ENCODE results near the gene TNS1. TPM values are rescaled to one million over a fixed set of nuclear protein-coding genes. Genes with fewer than 3 reads are reported as not detected.

TNS1 gene
- total and polyA plus RNA-seq, 10 of the 15 experiments (the other 5 are each of a cell fraction or from before 2014, with no cell fraction given): 0.05 to 0.44 TPM; not detected in 8

DNA sequence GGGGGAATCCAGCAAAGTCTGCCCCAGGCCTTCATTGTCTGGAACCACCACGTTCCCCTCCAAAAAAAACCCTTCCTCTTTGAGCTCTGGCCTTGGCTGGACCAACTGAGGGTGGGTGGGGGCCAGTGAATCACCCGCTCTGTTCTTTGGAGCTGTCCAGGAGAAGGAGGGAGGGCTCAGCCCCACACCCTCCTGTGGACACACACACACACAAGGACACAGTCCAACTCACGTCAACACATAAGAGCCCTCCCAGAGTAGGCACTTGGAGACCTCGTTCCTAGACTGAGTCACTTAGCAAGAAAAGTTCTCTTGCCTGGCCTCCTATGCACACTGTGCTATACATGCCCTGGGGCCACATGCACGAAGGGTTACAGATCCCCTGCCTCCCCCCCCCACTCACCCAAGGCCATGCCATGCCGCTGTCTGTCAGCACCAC is 1.2 kb upstream of the TNS1 start (continued):
- TF ChIP-seq BMI1 (IDR thresholded peaks at IDR 0.05; ENCODE audit: borderline replicate concordance) (no peak), HCFC1 (IDR thresholded peaks at IDR 0.05; ENCODE audit: low read length) (no peak), MYC (IDR thresholded peaks at IDR 0.05; ENCODE audit: insufficient read depth, insufficient read length, insufficient replicate concordance, low read length, severe bottlenecking) (no peak), ATF7 (IDR thresholded peaks at IDR 0.05; ENCODE audit: low read depth) (no peak), CBX5 (IDR thresholded peaks at IDR 0.05; ENCODE audit: low read depth) (no peak)
- TF ChIP-seq, protein P1, sequence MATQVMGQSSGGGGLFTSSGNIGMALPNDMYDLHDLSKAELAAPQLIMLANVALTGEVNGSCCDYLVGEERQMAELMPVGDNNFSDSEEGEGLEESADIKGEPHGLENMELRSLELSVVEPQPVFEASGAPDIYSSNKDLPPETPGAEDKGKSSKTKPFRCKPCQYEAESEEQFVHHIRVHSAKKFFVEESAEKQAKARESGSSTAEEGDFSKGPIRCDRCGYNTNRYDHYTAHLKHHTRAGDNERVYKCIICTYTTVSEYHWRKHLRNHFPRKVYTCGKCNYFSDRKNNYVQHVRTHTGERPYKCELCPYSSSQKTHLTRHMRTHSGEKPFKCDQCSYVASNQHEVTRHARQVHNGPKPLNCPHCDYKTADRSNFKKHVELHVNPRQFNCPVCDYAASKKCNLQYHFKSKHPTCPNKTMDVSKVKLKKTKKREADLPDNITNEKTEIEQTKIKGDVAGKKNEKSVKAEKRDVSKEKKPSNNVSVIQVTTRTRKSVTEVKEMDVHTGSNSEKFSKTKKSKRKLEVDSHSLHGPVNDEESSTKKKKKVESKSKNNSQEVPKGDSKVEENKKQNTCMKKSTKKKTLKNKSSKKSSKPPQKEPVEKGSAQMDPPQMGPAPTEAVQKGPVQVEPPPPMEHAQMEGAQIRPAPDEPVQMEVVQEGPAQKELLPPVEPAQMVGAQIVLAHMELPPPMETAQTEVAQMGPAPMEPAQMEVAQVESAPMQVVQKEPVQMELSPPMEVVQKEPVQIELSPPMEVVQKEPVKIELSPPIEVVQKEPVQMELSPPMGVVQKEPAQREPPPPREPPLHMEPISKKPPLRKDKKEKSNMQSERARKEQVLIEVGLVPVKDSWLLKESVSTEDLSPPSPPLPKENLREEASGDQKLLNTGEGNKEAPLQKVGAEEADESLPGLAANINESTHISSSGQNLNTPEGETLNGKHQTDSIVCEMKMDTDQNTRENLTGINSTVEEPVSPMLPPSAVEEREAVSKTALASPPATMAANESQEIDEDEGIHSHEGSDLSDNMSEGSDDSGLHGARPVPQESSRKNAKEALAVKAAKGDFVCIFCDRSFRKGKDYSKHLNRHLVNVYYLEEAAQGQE (IDR thresholded peaks at IDR 0.05; ENCODE audit: low read depth, low read length): no peak

DNA sequence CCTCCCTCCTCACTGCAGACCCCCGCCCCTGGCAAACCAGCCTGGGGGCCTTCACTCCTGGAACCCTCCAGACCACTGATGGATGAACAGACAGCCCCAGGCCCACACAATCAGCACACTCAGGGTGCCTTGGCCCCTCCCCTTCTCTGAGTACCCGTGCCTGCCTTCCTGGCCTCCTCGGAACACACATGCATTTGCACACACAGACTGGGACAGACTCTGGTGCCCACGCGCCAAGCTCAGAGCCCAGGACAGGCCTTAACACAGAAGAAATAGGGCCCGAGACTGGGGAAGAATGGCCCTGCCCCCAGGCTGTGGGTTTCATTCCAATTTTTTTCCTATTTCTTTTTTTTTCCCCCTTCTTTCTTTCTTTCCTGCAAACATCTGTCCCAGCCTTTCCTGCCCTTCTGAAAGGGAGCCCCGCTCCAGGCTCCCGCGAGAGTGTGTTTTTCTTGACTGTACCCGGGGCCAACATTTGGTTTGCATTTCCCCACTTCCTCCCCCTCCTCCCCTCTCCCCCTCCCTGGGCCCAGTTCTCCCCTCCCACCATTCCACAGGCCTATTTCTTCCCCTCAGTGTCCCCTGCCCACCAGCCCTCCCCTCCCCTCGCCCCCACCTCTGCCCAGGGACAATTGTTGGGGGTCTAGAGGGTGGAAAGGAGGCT is 618 bp upstream of the TNS1 start:
- H2AFZ ChIP-seq (ENCODE audit: control insufficient read depth, low read depth, low read length): no peak overlapping the region
- H3K4me2 ChIP-seq (ENCODE audit: control insufficient read depth, insufficient read depth): no peak overlapping the region
- H4K20me1 ChIP-seq (ENCODE audit: control insufficient read depth, insufficient read depth): no peaks in the 10 kb centered on the region
- no peak overlapping the region for H3K27ac ChIP-seq (ENCODE audit: control insufficient read depth, insufficient read depth)
- H3K36me3 ChIP-seq (ENCODE audit: control insufficient read depth in 2 of 2, insufficient read depth in 2 of 2, low read length in 1 of 2): no peaks in the 10 kb centered on the region
- DNase-seq (ENCODE audit: low read depth, low spot score) (no peak), ATAC-seq (no peak), FAIRE-seq (no peak)
- H3K4me1 ChIP-seq (ENCODE audit: control insufficient read depth, insufficient read depth, low read length): no peaks in the 10 kb centered on the region; the same call in 1 of the 2 replicates
- BruUV-seq (replicated peaks): no TSS peak
- peaks cover 1 to 3% of the 10 kb centered on the region in 2 experiments; a peak in 2 of 4 replicates for H3K27me3 ChIP-seq (replicated peaks in 1 of 2; ENCODE audit: control insufficient read depth in 2 of 2, insufficient read depth in 2 of 2, low read length in 1 of 2)
- in situ Hi-C loops (cut with MboI) (no loop called here), intact Hi-C loops (cut with micrococcal nuclease; ENCODE audit: unreplicated experiment) (no loop called here)
- ChIA-PET POLR2A (no interaction called here), CTCF (no interaction called here), RAD21 (ENCODE audit: unreplicated experiment) (no interaction called here), SMC1A (ENCODE audit: uncharacterized antibody, unreplicated experiment) (no interaction called here)
- H3K79me2 ChIP-seq (ENCODE audit: control insufficient read depth, insufficient read depth, low read length): no peaks in the 10 kb centered on the region
- no peaks in the 10 kb centered on the region; the same call in 2 of the 3 replicates for H3K9me3 ChIP-seq (replicated peaks; ENCODE audit: control insufficient read depth, insufficient read depth, low read length)
- no peak overlapping the region for H3K9ac ChIP-seq (ENCODE audit: control insufficient read depth, insufficient read depth, low read length)
- 23% methylated on average over 10 of the region's 11 CpGs for WGBS (ENCODE audit: insufficient coverage, insufficient replicate concordance, low lambda C conversion rate, missing lambda C conversion rate)
- H3K4me3 ChIP-seq: no peak overlapping the region
- TF ChIP-seq ZNF217 (IDR thresholded peaks at IDR 0.05) (no peak), GABPA (IDR thresholded peaks at IDR 0.05; ENCODE audit: low read depth) (no peak), NBN (IDR thresholded peaks at IDR 0.05) (no peak), MYC (IDR thresholded peaks at IDR 0.05; ENCODE audit: insufficient read depth, insufficient read length, insufficient replicate concordance, low read length, severe bottlenecking) (no peak), SRF (IDR thresholded peaks at IDR 0.05; ENCODE audit: low read depth in 2 of 2, low read length in 2 of 2) (no peak), HCFC1 (IDR thresholded peaks at IDR 0.05; ENCODE audit: low read length) (no peak), TBL1XR1 (IDR thresholded peaks at IDR 0.05; ENCODE audit: low read depth, low read length) (no peak)
- TF ChIP-seq, protein P2, sequence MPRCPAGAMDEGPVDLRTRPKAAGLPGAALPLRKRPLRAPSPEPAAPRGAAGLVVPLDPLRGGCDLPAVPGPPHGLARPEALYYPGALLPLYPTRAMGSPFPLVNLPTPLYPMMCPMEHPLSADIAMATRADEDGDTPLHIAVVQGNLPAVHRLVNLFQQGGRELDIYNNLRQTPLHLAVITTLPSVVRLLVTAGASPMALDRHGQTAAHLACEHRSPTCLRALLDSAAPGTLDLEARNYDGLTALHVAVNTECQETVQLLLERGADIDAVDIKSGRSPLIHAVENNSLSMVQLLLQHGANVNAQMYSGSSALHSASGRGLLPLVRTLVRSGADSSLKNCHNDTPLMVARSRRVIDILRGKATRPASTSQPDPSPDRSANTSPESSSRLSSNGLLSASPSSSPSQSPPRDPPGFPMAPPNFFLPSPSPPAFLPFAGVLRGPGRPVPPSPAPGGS (IDR thresholded peaks at IDR 0.05; ENCODE audit: borderline replicate concordance, insufficient read depth, low read depth, low read length, poor library complexity, severe bottlenecking): no peak
- TF ChIP-seq, protein P3, sequence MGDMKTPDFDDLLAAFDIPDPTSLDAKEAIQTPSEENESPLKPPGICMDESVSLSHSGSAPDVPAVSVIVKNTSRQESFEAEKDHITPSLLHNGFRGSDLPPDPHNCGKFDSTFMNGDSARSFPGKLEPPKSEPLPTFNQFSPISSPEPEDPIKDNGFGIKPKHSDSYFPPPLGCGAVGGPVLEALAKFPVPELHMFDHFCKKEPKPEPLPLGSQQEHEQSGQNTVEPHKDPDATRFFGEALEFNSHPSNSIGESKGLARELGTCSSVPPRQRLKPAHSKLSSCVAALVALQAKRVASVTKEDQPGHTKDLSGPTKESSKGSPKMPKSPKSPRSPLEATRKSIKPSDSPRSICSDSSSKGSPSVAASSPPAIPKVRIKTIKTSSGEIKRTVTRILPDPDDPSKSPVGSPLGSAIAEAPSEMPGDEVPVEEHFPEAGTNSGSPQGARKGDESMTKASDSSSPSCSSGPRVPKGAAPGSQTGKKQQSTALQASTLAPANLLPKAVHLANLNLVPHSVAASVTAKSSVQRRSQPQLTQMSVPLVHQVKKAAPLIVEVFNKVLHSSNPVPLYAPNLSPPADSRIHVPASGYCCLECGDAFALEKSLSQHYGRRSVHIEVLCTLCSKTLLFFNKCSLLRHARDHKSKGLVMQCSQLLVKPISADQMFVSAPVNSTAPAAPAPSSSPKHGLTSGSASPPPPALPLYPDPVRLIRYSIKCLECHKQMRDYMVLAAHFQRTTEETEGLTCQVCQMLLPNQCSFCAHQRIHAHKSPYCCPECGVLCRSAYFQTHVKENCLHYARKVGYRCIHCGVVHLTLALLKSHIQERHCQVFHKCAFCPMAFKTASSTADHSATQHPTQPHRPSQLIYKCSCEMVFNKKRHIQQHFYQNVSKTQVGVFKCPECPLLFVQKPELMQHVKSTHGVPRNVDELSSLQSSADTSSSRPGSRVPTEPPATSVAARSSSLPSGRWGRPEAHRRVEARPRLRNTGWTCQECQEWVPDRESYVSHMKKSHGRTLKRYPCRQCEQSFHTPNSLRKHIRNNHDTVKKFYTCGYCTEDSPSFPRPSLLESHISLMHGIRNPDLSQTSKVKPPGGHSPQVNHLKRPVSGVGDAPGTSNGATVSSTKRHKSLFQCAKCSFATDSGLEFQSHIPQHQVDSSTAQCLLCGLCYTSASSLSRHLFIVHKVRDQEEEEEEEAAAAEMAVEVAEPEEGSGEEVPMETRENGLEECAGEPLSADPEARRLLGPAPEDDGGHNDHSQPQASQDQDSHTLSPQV (IDR thresholded peaks at IDR 0.05): no peak
